Daoy (cell line): ENCODE data around the gene LRGUK. TPM values are rescaled to one million over a fixed set of nuclear protein-coding genes. Genes with fewer than 3 reads are reported as not detected.
"Not testable (repeated sequence)": the region's sequence is repeated elsewhere in the genome, so short reads cannot be mapped to it uniquely, and the experiment has no call there.

Source experiments
- DNase-seq: peaks from one replicate; pipeline ENCODE4 v3.0.0-alpha.2; 2015; ENCODE audit warnings: low read depth
- total RNA-seq: library from RNA; depleted of rRNA; stranded (reverse); fragments of >200 nt; shearing (Covaris generic); gene quantifications from 2 replicates; pipeline ENCODE4 v1.2.3, GENCODE V29; 2014

LRGUK gene
- total RNA-seq, 1 experiment from 2014 or later, result 0.40 TPM

DNA sequence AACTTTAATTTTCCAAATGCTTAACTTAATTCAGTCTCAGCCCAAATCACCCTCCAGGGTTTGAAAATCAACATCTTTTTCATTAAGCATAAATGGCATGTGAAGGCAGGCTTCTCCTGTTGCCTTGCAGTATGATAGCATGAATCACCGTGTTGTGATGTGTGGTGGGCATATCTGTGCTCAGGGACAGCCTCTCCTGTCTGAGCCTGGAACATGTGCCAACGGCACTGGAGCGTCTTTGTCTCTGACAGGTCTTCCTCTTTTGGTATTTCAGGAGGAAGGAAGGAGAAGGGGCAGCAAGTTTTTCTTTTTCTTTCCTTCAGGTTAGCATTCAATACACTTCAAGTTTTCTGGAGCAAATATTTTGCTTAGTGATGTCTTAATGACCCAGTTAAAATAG lies 57.6 kb downstream of the LRGUK start:
- peak; percentile 60 for DNase-seq

DNA sequence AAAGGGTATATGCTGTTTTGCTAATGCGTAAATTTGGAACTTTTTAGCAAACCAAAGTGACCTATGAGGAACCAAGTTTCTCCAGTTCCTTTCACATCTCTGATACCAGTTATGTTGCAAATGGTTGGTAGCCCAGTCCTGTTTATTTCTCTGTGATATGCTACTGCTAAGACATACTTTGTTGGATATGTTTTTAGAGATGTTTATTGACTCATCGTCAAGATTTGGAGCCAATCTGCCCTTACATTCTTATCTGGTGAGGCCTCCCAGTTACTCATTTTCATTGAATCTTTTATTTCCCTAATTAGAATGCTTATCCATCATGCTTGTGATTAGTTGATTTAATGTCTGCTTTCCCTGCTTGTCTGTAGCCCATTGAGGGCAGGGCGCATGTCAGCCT lies 58.9 kb downstream of the LRGUK start:
- no peak for DNase-seq

DNA sequence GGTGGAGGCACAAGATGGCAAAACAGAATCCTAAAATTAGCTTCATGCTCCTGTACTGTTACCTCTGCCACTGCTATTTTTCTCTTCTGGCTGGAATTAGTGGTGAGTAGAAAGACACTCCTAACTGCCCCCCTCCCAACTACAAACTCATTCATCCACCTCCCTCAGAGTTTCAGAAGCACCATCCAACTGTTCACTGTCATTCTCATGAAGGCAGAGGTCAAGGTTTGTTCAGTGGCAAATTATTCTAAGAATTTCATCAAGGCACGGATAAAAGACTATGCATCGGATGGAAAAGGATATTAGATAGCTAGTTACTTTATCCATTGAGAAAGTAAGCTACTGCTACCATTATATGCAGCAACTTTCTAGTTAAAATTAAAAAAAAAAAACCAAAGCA lies 59.7 kb downstream of the LRGUK start:
- DNase-seq, result no peak

DNA sequence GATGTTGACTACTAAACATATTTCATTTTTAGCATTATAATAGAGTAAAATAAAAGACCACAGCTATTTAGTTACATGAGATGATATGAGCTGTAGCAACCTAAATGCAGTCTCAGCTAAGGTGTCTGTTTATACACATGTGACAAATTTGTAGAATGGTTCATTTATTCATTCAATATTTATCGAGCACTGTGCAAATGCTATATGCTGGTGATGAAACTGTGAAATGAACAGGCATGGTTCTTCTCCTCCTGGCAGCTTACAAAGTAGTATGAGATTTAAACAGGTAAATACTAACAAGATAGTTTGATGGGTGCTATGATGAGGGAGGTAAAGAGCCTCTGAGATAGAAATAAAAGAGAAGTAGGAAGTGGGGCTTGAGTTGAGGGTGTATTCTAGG lies 60.8 kb downstream of the LRGUK start:
- no peak for DNase-seq

DNA sequence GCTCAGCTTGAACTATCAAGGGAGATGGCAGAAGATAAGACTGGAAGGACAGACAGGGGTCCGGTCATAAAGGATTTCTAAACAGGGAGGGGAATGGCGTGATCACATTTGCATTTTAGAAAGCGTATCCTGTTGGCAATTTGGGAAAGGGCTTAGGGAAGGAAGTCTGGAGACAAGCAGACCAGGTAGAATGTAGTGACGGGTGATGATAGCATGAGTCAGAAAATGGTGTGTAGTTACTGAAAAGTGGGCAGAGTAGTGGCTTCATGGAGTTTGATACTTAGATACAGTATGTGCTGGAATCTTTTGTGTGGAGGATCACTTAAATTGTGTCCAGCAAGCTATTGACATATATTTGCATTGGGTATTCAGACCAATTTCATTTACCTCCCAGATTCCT lies 61.2 kb downstream of the LRGUK start:
- no peak for DNase-seq

DNA sequence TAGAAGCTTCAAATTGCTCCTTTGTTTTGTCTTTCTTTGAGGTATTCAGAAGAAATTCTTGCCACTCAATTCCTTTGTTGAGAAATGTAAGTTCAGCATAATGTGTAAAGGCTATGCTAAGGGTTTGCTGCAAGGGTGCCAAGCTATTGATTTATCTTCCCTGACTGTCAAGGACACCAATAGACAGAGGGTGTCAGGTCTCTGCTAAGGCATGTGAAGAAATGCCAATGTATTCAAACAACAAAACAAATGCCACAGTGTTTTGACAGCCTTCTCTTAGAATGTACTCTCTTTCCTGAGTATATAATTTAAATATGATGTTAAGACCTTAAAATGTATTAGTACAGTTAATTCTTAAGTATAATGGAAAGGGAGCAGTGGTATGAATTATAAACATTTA lies 62.4 kb downstream of the LRGUK start:
- no peak for DNase-seq

DNA sequence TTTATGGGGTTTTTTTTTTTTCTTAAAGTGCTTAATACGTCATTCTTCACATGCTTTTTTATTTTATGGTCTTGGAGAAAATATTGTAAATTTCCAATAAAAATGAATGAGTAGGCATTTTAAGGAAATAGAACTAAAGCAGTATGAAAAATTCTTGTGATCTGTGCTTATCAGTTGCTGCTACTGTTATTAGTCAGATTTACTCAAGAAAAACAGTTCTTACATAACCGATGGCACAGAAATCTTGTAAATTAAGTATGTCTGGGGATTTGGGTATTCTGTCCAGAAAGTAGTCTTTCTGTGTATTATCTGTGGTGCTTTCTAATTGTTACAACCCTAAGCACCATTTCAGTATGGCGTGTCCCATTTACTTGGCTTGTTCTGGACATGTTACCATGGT lies 64.7 kb downstream of the LRGUK start:
- DNase-seq, result no peak

DNA sequence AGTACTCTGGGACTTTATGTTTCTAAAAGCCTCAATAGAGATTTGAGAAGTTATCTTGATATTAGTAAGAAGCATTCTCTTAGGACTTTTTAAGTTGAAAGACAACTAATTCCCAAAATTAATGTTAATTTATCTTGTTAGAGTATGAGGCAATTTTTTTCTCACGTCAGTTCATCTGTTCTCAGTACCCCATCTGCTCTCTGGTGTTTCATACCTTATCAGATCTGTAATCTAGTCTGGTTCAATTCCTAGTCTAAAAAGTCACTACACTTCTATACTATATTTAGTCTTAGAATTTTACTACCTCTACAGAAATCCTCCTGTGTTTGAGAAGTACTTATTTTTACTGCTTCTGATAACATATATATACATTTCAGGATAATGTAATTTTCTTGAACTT lies 66.1 kb downstream of the LRGUK start:
- no peak for DNase-seq

DNA sequence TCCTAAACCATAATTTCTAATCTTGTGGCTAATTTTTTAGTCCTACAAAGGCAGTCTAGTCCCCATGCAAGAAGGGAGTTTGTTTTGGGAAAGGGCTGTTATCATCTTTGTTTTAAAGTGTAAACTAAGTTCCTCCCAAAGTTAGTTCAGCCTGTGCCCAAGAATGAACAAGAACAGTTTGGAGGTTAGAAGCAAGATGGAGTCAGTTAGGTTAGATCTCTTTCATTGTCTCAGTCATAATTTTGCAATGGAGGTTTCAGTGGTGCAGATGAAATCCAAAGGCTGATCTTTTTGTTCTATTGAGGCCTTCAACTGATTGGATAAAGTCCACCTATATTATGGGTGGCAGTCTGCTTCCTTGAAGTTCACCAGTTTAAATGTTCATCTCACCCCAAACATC lies 68.1 kb downstream of the LRGUK start:
- no peak for DNase-seq

DNA sequence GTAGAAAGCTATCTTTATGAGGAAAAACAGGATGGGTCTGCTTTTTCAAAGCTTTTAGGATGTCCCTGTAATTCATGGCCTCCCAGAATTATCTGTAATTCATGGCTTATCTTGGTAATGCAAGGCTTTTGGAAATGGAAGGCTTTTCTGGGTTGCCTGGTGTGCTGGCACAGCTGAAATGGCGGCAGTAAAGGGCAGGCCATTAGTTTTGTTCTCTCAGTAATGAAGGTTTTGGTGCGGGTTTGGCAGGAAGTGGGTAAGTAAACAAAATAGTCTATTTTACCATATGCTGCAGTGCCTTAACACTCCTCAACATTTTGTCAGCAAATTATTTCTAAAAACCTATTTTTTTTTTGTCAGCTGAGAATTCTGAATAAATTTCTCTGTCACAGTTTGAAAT lies 69.3 kb downstream of the LRGUK start:
- DNase-seq, result no peak

DNA sequence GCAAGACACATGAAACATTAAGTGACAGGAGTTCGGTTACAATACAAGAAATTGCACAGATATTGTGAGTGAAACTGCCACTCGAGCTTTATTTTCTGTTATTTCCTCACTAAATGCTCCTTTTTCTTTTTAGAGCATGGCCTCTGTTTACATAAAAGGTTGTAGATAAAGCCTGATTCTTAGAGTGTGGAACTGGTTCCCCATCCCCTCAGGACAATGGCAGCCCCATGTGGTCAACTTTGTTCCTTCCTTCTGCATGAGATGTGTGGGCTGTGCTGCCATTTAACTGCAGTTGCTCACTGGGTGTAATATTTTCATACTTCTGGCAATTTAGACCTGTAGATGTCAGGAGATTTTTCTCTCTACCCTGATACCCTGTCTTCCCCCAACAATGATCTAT lies 70.2 kb downstream of the LRGUK start:
- DNase-seq, result no peak

DNA sequence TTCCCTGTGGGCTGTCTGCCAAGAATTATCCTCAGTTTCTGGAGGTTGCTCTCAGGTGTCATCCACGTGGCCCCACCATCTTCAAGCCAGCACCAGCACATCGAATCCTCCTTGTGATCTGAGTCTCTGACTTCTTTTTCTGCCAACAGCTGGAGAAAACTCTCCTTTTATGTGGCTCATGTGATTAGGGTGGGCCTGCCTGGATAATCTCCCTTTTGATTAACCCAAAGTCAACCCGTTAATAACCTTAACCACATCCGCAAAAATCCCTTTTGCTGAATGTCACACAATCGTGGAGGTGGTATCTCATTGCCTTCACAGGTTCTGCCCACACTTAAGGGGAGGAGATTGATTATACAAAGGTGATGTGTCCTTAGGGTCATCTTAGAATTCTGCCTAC lies 73.8 kb downstream of the LRGUK start:
- no peak for DNase-seq

DNA sequence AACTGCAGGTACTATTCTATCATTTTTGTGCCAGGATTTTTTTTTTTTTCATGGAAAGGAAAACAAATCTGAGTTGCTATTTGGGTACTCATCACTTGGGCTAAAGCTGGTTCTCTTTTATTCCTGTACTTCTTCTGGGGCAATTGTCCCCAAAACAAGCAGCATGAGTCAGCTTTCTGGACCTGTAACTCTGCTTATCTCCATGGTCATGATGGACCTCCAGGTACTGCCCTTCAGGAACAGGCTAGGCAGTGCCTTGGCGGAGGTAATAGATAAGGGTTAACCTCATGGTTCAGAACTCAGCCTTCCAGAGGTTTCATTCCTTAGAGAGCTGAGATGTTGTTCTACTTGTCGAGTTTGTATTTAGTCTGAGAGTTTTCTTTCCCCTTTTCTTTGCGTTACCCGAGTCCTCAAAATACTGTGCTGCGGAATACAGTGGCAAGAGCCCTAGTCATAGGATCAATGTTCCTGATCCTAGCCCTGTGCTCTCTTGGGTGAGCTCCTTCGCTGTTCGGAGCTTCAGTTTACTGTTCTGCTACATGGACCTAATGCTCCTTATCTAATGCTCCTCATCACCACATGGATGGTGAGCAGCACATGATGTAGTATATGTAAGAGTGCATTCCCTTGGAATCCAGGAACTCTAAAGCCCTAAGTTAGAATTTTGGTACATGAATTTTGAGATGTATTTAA lies 74.6 kb downstream of the LRGUK start:
- no peak for DNase-seq

DNA sequence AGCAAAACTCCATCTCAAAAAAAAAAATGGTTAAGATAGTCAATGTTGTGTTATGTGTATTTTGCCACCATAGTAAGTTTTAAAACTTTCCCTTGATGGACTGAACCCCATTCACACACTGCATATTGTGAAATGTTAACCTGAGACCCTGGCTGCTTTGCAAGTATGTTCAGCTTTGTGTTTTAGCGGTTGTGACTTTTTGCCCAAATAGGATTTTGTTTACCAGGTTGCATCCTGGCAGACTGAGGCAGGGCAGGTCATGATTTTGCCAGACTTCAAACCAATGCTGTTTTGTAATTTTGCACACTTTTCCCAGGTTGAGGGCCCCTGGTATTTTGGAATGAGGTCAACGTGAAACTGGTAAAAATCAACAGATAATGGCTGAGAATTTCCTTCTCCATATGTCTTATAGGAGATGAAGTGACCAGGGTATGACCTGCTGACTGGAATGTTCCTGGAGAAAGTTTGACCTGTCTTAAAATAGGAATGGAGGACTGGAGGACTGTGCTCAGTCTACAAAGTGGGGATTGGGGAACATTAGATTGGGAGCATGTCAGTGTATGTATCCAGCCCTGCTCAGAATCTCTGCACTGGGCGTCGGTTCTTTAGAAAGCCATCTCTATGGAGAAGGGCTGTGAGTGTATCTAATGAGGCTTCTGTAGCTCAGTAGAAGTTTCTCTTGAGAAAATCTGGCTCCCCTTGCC lies 76.2 kb downstream of the LRGUK start:
- DNase-seq, result no peak

DNA sequence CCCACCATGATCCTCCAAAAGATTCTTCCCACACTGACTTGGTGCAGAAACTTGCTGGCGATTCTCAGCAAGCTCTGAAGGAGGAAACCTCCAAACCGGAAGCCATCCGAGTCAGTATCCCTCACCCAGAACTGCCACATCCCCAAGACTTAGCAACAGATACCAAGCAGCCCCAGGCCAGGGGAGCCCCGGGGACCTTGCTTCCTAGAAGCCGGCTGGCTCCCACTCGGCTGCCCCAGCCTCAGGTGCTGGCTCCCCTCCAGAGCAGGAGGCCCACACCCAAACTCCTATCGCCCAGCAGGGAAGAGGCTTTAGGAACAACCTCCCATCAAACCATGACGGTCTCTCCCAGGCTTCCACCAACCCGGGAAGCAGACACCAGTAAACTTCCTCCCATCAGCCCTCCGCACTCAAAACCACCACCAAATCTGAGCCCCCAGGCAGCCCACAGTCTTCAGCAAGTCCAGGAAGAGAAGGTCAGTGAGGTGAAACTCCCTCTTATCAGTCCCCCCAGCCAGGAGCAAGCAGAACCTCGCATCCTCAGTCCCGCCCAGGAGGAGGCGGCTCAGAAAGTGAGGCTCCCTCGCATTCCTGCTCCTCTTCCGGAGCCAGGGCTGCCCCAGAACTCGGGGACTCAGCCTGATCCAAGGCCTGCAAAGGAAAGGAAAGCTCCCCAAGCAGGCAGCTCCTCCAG lies 82.3 kb downstream of the LRGUK start:
- no peak for DNase-seq

DNA sequence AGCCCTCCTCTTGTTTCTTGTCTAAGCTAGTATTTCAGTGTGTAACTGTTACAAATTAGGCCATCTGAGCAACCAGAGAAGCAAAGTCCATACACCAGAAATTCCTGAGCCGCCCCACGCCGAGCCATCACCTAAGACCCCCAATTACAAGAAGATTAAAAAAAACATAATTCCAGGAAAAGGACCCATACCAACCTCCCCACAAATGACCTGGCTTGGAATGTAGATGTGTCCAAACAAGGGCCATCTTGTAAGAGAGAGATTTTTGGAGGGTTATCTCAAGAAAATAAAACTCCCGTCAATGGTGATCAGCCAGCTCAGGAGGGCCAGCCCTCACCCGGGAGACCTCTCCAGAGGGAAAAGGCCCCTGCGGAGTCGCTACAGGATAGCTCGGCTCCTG lies 83.1 kb downstream of the LRGUK start:
- no peak for DNase-seq

DNA sequence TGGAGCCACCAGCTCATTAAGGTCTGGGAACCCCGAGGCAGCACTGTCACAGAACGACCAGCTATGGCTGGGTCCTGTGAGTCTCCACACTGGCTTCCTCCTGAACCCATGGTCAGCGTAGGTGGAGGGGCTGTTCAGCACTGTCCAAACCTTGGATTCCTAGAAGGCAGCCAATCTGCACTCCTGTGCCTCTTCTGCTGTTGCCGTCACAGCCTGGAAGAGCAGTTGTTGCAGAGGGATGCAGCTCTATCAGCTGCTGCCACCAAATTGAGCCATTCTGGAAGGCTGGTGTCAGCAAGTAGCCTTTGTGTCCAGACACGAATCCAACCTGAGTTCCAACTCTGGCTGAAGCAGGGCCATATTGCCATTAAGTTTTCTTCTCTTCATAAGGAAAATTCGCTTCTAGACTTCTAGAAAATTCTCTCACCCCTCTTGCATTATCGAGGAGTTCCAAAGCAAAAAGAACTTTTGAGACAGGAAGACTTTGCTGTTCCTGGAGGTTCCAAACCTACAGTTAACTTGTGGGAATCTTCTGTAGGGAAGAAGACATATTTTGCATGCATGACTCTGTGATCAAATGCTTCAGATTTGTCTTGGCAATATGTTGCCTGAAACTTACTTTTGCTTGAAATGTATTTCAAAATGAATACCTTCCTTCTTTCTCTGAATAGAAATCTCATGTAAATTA lies 84.0 kb downstream of the LRGUK start:
- DNase-seq, result no peak

DNA sequence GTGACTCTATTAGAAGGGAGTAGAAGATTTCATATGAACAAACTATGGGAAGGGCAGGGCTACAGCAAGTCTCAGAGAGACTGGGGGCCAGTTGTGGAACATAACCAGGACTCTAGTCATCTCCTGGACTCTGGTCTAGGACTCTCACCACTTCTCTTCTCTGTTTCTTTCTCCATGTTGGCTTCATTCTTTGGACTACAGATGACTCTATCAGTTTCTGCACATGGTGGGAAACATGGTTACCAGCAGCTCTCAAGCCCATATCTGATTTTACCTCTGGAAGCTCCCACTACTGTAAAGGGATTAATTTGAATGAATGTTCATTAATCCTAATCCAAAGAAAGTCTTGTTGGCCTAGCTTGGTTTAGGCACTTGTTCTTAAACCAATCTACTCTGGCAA lies 84.7 kb downstream of the LRGUK start:
- no peak for DNase-seq

DNA sequence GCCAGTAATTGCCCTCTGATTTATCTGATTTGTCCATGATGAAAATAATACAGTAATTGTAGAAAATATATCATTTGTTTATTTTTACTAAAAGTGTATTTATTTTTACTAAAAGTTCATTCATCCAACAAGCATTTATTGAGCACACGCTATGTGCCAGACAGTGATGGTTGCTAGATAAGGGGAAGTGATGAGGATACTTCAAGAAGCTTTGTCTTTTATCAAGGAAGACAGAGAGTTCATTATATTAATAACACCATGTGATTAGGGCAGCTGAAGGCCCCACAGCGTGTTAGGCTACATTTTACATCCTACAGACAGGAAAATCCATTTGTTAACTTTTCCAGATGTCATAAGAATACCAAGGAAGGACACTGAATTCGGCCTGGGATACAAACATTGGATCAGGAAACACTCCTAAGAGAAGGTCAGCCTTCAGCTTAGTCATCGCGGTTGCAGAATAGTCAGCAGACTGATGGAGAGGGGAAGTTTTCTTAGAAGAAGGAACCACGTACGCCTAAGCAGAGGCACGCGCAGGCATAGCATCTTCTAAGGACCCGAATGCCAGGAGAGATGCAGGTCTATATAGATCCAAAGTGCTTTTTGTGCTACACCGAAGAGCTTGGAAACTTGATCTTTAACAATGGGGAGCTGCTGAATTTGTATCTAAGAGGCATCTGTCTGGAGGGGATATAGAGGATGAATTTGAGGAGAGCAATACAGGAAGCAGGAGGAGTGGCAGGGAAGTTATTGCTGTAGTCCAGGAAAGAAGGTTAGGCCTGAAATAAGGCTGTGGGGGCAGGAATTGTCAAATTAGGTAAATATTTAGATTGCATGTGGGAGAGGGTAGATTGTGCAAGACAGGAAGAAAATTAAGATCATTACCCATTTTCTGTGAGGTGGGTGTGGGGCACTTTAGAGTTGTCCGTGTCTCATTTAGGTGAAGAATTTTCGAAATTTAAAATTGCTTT lies 85.7 kb downstream of the LRGUK start:
- DNase-seq, result peak; percentile 52

DNA sequence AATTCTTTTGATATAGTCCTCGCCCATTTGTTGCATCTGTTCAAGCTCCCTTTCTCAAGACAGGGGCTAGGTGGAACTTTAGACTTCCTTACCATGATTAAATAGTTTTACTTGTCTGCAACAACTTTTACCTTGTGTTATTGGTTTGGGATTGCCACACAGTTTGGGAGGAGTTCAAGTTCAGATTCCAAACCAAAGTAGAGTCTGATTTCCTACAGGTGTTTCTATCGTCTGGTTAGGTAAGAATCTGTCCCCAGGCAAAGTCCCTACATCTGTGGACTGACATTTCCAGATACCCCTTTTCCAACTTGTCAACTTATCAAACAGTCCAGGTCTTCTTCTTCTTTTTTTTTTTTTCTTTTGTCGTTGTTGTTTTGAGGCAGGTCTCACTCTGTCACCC lies 93.1 kb downstream of the LRGUK start:
- DNase-seq, result no peak

DNA sequence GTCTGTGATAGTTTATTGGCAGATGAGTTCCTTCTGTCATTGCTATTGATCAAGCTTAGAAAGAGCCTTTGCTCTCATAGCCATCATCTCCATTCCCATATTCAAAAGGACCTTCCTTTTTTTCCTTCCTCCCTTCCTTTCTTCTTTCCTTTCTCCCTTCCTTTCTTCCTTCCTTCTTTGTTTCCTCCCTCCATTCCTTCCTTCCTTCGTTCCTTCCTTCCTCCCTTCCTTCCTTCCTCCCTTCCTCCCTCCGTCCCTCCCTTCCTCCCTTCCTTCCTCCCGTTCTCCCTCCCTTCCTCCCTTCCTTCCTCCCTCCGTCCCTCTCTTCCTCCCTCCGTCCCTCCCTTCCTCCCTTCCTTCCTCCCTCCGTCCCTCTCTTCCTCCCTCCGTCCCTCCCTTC lies 104.2 kb downstream of the LRGUK start:
- DNase-seq, result not testable (repeated sequence)
